HL-60 (cell line): ENCODE measurements around the gene ITGAL.
"Not testable (repeated sequence)": the region's sequence is repeated elsewhere in the genome, so short reads cannot be mapped to it uniquely, and the experiment has no call there.

Experiments
- DNase-seq, 2 experiments: peaks; one replicate each; pipeline ENCODE4 v3.0.0-alpha.2; 2010 to 2020; ENCODE audit warnings: low read depth in 1 of 2, low spot score in 1 of 2
- H3K27ac ChIP-seq: fragments of 250-450 bp; sonication (Bioruptor Pico); replicated peaks from 2 replicates; pipeline ENCODE4 v1.5.1; 2020; ENCODE audit warnings: mild to moderate bottlenecking, moderate library complexity
- H3K27me3 ChIP-seq: fragments of 250-450 bp; sonication (Bioruptor Pico); 2 replicates; pipeline ENCODE4 v1.5.1; 2021; ENCODE audit warnings: mild to moderate bottlenecking, moderate library complexity; ENCODE audit not compliant: insufficient read depth, poor library complexity, severe bottlenecking
- H3K4me3 ChIP-seq: replicated peaks from 2 replicates; pipeline ENCODE4 v1.5.1; 2011; ENCODE audit warnings: mild to moderate bottlenecking, control low read depth, low read length; ENCODE audit not compliant: insufficient read depth
- CTCF ChIP-seq: IDR thresholded peaks from one replicate; pipeline ENCODE4 v1.5.1; 2011; ENCODE audit warnings: low read length, control low read depth, inconsistent platforms; ENCODE audit not compliant: insufficient read depth
- GABPA ChIP-seq: IDR thresholded peaks from 2 replicates; pipeline ENCODE4 v1.6.1; 2012; ENCODE audit warnings: low read depth
- POLR2AphosphoS5 ChIP-seq: IDR thresholded peaks from 2 replicates; pipeline ENCODE4 v1.6.1; 2012; ENCODE audit warnings: low read depth
- REST ChIP-seq: IDR thresholded peaks from 2 replicates; pipeline ENCODE4 v1.6.1; 2012; ENCODE audit warnings: low read depth; ENCODE audit not compliant: insufficient replicate concordance
- SPI1 ChIP-seq: IDR thresholded peaks from 2 replicates; pipeline ENCODE4 v1.6.1; 2012; ENCODE audit warnings: low read depth, mild to moderate bottlenecking, borderline replicate concordance

The ITGAL gene

GRCh38 chr16:30474074-30474452 lies 1.5 kb downstream of the ITGAL start:
- no peak for DNase-seq
- Histone ChIP-seq H3K4me3 (peak overlapping the region; percentile 77), H3K27me3 (no peaks in the 10 kb centered on the region), H3K27ac (peak overlapping the region; percentile 83)
- TF ChIP-seq REST (no peak), POLR2AphosphoS5 (no peak), GABPA (no peak), CTCF (no peak), SPI1 (no peak)

- DNase-seq, result no peak
- TF ChIP-seq SPI1 (no peak), POLR2AphosphoS5 (no peak), CTCF (no peak), REST (no peak), GABPA (no peak)
- no peaks in the 10 kb centered on the region for H3K27me3 ChIP-seq
- H3K27ac ChIP-seq, result peak overlapping the region; percentile 83
- H3K4me3 ChIP-seq, result peak overlapping the region; percentile 77
Observed at GRCh38 chr16:30474684-30475083, 2.1 kb downstream of the ITGAL start.

- H3K4me3 ChIP-seq, result no peak overlapping the region
- no peaks in the 10 kb centered on the region for H3K27me3 ChIP-seq
- DNase-seq, result no peak
- no peak overlapping the region for H3K27ac ChIP-seq
- TF ChIP-seq CTCF (no peak), REST (no peak), POLR2AphosphoS5 (no peak), GABPA (no peak), SPI1 (no peak)
Observed at GRCh38 chr16:30476991-30477390, 4.4 kb downstream of the ITGAL start.

- not testable (repeated sequence) for H3K27ac ChIP-seq, DNase-seq, H3K4me3 ChIP-seq, H3K27me3 ChIP-seq
Observed at GRCh38 chr16:30477773-30478172, 5.2 kb downstream of the ITGAL start.
